Measurements from ENCODE around the gene TGM6.
A peak's percentile ranks its signal among the peaks of the same experiment; 100 is the strongest.

DNA sequence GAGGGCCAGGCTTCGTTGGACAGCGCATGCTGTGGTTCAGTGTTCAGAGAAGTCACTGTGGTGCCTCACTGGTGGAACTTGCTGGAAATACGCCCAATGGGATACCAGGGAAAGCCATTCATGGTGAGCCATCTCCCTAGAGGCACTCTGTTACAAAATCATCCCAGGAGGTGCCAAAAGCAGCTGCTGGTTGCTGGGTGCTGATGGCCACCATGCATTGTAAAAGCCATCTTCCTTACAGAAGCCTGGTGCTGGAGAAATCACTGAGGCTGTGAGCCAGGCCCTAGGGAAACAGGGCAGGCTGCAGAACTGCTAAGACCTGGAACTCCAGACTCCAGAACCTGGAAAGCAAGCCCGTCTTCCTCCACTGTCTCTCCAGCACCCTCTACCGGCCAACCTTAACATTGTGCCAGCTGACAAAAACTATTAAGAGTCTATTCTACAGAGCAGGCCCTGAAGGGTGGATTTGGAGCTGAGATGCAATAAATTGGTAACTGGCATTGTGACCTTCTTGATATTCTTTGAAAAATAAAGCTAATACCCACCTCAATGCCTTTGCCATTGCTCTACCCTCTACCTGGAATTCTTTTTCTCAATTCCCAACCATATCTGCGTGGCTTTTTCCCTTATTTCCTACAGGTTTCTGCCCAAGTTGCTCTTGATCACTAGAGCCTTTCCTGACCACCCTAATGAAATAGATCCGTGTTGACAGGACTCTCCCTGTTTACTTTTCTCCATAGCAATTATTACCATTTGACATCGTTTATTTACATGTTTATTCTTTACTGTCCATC is 71.4 kb downstream of the TGM6 start:
- TF ChIP-seq, protein P1, sequence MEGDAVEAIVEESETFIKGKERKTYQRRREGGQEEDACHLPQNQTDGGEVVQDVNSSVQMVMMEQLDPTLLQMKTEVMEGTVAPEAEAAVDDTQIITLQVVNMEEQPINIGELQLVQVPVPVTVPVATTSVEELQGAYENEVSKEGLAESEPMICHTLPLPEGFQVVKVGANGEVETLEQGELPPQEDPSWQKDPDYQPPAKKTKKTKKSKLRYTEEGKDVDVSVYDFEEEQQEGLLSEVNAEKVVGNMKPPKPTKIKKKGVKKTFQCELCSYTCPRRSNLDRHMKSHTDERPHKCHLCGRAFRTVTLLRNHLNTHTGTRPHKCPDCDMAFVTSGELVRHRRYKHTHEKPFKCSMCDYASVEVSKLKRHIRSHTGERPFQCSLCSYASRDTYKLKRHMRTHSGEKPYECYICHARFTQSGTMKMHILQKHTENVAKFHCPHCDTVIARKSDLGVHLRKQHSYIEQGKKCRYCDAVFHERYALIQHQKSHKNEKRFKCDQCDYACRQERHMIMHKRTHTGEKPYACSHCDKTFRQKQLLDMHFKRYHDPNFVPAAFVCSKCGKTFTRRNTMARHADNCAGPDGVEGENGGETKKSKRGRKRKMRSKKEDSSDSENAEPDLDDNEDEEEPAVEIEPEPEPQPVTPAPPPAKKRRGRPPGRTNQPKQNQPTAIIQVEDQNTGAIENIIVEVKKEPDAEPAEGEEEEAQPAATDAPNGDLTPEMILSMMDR (IDR thresholded peaks at IDR 0.05; ENCODE audit: poor library complexity): peak; percentile 71
- no peak for TF ChIP-seq EZH2 (IDR thresholded peaks at IDR 0.05; ENCODE audit: borderline replicate concordance)
- TF ChIP-seq EZH2phosphoT487 (IDR thresholded peaks at IDR 0.05; ENCODE audit: low read depth, severe bottlenecking, unreplicated experiment): no peak
